HG02938 (cell line): ENCODE data around the gene TBC1D22A.
A peak's percentile ranks its signal among the peaks of the same experiment; 100 is the strongest.
"Not testable (repeated sequence)": the region's sequence is repeated elsewhere in the genome, so short reads cannot be mapped to it uniquely, and the experiment has no call there.

ENCODE experiments used
- ATAC-seq: cut with Tn5 transposase; IDR thresholded peaks from one replicate; pipeline ENCODE4 v1.9.1; 2021; ENCODE audit warnings: mild to moderate bottlenecking, moderate library complexity; ENCODE audit not compliant: unreplicated experiment

The TBC1D22A gene

DNA sequence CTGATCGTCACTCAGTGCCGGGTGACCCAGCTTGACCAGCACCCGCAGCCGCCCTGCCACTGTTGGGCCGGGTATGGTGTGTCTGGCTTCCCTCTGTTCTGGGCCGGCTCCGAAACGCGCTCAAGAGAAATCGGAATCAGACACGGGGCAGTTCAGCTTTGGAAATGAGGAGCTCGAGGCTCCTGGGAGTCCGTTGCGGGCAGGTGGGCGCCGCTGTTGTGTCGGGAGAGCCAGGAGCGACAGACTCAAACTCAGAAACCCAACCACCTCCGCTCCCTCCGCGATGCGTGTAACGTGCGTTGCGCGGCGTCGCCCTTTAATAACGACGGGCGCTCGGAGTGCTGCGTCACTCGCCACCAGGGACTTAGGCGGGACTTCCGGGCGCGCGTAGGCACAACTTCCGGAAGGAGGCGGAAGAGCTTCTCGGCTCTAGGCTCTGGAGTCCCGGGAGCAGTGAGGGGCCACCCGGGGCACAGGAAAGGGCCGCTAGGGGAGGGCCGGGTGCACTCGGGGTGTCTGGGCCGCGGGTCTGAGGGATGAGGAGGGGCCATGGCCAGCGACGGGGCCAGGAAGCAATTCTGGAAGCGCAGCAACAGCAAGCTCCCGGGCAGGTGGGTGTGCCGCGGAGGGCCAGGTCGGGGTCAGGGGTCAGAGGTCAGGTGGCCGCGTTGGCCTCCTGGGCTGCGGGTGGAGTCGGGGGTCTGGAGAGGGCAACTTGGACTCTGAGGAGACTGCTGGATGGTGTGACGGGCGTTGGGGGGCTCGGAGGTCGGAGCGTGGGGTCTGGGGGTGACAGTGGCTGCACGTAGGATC lies at the start of gene TBC1D22A:
TBC1D22A (plus strand) TSS at position 413 of the 813 bp plus-strand sequence; CDS start at position 550, 137 bp downstream.
- peak; percentile 63 for ATAC-seq

DNA sequence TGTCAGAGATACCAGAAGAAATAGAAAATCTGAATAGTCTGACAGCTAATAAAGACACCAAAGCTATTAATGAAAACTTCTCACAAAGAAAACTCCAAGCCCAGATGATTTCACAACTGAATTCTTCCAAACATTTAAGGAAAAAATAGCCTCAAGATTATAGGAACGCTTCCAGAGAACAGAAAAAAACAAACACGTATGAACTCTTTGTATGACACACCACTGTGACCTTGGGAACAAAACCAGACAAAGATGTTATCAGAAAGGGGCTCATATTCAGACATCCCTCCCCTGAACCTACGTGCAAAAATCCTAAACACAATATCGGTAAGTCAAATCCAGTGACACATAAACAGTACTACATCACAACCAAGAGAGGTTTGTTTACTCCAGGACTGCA lies 47.9 kb upstream of the TBC1D22A start:
- no peak for ATAC-seq

- ATAC-seq: no peak
These were observed 42.5 kb upstream of the TBC1D22A start for GRCh38 chr22:46719921-46720320.

DNA sequence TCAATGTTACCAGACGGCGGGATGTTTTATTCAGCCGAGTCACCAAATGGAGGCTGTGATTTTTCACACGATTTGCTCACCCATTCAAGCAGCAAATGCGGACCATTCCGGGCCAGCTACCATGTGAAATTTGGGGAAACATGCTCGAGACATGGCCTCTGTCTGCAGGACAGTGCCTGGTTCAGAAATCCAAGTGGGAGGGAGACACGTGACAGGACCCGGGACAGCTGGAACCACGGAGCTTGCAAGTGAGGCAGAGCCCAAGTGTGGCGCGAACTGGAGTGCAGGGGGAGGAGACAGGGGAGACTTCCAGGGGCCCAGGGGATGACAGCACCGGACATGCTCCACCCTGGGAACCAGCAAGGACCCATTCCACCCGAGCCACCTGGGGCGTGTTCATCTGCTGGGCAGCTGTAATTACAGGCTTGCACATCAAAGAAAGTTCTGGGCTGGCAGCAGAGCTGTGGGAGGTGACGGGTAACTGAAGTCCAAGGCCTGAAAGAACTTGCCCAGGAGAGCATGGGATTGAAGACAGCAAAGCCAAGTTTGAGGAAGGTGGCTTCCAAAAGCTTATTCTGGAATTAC lies 40.9 kb upstream of the TBC1D22A start:
- no peak for ATAC-seq

DNA sequence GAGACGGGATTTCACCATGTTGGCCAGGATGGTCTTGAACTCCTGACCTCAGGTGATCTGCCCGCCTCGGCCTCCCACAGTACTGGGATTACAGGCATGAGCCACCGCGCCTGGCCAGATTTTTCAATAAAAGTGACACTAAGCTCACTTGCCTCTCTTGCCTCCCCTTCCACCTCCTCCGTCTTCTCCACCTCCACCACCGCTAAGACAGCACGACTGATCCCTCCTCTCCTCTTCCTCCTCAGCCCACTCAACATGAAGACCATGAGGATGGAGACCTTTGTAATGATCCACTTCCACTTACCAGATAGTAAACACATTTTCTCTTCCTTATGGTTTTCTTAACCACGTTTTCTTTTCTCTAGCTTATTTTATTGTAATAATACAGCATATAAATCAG lies 38.6 kb upstream of the TBC1D22A start:
- ATAC-seq: no peak

DNA sequence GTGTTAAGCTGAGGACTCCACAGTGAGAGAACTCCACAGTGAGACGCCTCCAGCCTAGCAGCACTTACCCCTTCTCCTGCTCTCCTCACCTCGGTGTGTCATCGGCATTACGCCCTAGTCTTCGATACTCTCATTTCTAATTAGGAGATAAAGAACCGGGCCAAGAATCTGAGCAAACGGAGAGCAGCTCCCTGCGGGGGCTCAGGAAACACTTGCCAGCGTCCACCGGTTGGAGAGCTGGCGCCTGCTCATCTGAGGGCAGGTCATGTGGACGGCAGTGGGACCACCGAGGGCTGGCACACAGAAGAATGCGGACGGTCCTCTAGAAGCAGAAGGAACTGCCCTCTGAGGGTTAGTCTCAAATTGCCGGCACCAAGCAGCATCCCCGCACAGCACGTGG lies 37.4 kb upstream of the TBC1D22A start:
- no peak for ATAC-seq

GRCh38 chr22:46726066-46726985 lies 36.1 kb upstream of the TBC1D22A start:
- ATAC-seq: no peak

GRCh38 chr22:46726986-46727317 lies 35.5 kb upstream of the TBC1D22A start:
- ATAC-seq: no peak

DNA sequence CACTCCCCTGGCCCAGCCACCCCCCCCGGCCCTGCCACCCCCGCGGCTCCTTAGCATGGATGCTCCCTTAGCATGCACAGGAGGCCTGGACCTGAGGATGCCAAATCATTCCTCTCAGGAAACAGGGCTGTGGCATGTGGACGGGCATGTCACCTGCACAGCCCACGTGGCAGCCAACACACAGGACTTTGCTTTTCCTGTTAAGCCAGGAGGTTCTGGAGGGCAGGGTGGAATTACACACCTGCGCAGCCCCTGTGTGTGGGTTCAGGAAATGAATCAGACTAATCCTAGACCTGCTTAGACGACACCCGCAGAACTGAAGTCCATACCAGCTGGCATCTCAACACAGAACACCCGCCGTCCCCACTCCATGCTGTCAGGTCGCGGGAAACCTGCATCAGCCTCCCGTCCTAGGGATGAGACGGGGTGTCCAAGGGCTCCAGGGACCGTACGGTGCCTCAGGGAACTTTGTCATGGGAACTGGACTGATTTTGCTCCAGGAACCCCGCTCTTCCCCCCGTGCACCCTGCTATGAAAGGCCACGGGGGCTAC lies 34.6 kb upstream of the TBC1D22A start:
- ATAC-seq: no peak

- no peak for ATAC-seq
These were observed 34.0 kb upstream of the TBC1D22A start for GRCh38 chr22:46728470-46728869.

GRCh38 chr22:46730568-46731245 lies 31.7 kb upstream of the TBC1D22A start:
- ATAC-seq: no peak

GRCh38 chr22:46731246-46732040 lies 31.0 kb upstream of the TBC1D22A start:
- ATAC-seq: no peak

DNA sequence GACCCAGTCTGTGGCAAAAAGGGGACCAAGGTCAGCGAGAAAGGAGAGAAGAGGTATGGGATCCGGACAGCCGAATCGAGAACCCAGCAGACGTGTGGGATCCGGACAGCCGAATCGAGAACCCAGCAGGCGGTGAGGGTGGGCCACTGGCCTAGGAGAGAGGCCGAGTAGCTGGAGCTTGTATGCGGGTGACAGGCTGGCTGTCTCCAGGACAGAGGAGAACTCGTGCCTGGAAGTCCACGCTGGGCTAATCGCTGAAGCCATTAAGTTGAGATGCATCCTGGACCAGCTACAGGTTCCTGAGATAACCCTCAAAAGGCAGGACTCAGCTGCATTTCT lies 30.4 kb upstream of the TBC1D22A start:
- ATAC-seq: no peak

DNA sequence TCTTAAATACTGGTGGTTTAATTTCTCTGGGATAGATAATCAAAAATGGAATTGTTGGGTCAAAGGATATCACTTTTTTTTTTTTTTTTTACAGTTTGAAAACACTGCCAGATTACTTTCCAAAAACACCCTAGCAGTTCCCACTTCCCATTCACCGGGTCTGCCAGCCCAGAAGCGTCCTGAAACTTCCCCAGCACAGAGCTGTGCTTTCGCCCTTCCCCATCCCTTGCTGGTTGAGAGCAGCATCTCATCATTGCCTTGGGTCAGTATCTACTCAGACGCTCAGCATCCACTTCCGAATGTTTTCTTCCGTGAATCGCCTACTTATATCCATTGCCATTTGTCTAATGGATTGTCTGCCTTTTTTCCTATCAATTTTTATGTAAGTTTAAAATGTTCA lies 29.9 kb upstream of the TBC1D22A start:
- ATAC-seq: no peak

DNA sequence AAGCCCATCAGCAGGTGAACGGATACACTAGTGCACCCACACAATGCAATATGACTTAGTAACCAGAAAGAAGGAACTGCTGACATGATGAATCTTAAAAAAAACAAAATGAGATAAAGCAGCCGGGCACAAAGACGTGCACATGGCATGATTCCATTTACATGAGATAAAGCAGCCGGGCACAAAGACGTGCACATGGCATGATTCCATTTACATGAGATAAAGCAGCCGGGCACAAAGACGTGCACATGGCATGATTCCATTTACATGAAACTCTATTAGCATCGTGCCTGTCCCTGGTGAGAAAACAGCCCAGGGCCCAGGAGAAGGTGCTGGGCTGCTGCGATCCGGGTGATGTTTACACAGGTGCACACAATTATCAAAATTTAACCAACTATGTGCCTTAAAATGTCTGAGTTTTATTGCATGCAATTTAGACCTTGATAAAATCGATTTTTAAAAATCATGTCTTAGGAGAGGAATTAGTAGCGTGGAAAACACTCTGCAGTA lies 28.2 kb upstream of the TBC1D22A start:
- ATAC-seq: not testable (repeated sequence)

DNA sequence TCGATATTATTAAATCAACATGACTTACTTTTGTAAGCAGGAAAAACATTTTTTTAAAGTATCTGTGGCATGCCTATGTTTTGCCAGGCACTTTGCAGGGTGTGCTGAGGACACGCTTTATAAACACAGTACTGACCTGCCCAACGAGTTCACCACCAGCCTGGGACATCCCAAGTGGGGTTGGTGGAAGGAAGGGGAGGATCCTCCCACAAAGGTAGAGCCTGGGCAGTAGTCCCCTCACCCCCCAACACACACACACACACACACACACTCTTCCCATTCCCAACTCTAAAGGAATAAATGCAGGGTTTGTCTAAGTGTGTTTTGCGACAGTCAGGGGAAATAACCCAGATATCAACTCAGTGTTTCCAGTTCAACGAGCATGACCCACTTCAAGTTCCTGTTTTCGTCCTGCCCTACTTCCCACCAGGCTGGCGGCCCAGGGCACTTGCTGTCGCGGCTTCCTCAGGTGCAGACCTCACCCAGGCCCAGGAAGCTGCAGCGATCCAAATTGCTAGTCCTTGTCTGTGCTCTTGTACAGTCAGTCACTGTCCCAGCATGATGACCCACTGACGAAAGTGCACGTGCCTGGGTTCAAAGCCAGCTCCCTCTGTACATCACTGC lies 27.5 kb upstream of the TBC1D22A start:
- ATAC-seq: no peak

DNA sequence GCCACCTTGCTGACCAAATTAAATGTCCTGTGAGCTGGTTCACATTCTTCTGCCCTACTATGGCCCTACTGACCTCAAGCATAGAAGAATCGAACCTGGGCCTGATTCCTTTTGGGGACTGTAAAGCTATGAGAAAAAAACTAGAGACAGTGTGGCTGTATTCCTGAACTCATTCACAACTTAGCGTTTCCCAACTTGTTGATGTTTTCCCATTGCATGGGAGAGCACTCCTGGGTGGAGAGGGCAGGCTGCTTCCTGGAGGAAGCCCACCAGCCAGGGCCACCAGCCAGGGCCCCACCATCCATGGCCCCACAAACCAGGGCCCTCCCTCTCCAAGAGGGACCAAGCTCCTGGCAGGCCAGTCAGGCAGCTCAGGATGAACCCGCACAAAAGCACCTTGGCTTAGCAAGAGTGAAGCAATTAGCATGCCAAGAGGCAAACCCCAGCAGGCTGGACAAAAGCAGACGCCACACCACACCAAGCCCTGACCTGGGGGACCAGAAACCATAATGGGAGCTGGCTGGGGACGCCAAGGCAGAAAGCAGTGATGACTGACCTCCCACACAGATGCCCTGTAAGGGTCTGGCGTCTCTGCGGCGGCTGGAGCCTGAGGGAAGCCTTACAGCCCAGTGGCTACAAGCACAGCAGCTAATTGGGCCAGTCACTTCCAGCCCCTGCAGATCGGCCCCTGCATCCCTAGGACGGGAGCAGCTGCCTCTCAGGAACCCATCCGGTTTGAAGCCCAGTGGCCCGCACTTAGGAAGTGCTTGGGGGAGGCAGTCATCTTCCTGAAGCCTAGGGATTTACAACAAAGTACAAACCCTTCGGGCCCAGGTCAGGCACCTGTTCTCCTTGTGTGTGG lies 26.5 kb upstream of the TBC1D22A start:
- ATAC-seq: no peak

DNA sequence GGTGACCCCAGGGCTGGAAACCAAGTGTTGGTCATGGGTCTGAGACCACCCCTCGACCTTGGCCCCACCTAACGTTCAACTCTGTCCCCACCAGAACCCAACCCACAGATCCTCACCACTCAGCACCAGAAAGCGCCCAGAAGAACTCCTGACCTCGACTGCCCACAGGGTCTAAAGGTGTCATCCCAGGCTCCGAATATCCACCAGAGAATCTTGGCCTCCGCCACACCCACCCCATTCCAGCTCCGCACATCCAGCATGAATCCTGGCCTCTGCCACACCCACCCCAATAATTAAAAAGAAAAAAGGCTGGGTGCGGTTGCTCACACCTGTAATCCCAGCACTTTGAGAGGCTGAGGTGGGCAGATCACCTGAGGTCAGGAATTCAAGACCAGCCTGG lies 25.7 kb upstream of the TBC1D22A start:
- no peak for ATAC-seq
